Peyer's patch (tissue), 4 donors: Measurements from ENCODE around the gene CDH9. TPM values are rescaled to one million over a fixed set of nuclear protein-coding genes. Genes with fewer than 3 reads are reported as not detected.

Experiments used
- DNase-seq, 3 donors: peaks; one replicate each; pipeline ENCODE4 v3.0.0-alpha.2; 2017 to 2019
- H3K27ac ChIP-seq, 4 donors: fragments of 200-600 bp; sonication (generic); one replicate each; pipeline ENCODE4 v1.5.1; 2016 to 2019
- H3K27me3 ChIP-seq, 2 donors: fragments of 200-600 bp; sonication (generic); one replicate each; pipeline ENCODE4 v1.5.1; 2019
- H3K36me3 ChIP-seq, 3 donors: fragments of 200-600 bp; sonication (generic); one replicate each; pipeline ENCODE4 v1.5.1; 2016 to 2019
- H3K4me1 ChIP-seq, 4 donors: fragments of 200-600 bp; sonication (generic); one replicate each; pipeline ENCODE4 v1.5.1; 2016 to 2019
- H3K4me3 ChIP-seq, 4 donors: fragments of 200-600 bp; sonication (generic); 1 replicate in 3 of 4; 2 replicates in 1 of 4; pipeline ENCODE4 v1.5.1; 2016 to 2019; ENCODE audit warnings: mild to moderate bottlenecking in 1 of 4
- H3K9me3 ChIP-seq, 4 donors: fragments of 200-600 bp; sonication (generic); one replicate each; pipeline ENCODE4 v1.5.1; 2016 to 2019; ENCODE audit warnings: mild to moderate bottlenecking in 1 of 4
- CTCF ChIP-seq, 6 experiments: fragments of 450-650 bp in 4 of 6; fragments of 200-600 bp in 2 of 6; sonication (generic) in 1 of 6; IDR thresholded peaks; one replicate each; pipeline ENCODE4 v1.5.1; 2017 to 2019; ENCODE audit warnings: antibody characterized with exemption in 6 of 6, mild to moderate bottlenecking in 3 of 6, moderate library complexity in 1 of 6
- POLR2A ChIP-seq, 2 donors: fragments of 450-650 bp; IDR thresholded peaks; one replicate each; pipeline ENCODE4 v1.5.1; 2017; ENCODE audit warnings: antibody characterized with exemption in 2 of 2, mild to moderate bottlenecking in 2 of 2, moderate library complexity in 2 of 2
- total RNA-seq, 4 donors: library from RNA; depleted of rRNA; stranded (reverse); fragments of >200 nt; gene quantifications; one replicate each; pipeline ENCODE4 v1.1.0, GENCODE V29; 2016

CDH9 gene, protein sequence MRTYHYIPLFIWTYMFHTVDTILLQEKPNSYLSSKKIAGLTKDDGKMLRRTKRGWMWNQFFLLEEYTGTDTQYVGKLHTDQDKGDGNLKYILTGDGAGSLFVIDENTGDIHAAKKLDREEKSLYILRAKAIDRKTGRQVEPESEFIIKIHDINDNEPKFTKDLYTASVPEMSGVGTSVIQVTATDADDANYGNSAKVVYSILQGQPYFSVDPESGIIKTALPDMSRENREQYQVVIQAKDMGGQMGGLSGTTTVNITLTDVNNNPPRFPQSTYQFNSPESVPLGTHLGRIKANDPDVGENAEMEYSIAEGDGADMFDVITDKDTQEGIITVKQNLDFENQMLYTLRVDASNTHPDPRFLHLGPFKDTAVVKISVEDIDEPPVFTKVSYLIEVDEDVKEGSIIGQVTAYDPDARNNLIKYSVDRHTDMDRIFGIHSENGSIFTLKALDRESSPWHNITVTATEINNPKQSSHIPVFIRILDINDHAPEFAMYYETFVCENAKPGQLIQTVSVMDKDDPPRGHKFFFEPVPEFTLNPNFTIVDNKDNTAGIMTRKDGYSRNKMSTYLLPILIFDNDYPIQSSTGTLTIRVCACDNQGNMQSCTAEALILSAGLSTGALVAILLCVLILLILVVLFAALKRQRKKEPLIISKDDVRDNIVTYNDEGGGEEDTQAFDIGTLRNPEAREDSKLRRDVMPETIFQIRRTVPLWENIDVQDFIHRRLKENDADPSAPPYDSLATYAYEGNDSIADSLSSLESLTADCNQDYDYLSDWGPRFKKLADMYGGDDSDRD
- total RNA-seq = not detected

GRCh38 chr5:27038476-27038875 is at the start of gene CDH9:
Gene CDH9, minus strand, starts transcription at chr5:27038586. Its CDS starts 50,253 bp downstream, at chr5:26988333.
- Histone ChIP-seq H3K9me3 (no peaks in the 10 kb centered on the region), H3K4me1 (no peaks in the 10 kb centered on the region), H3K27me3 (no peaks in the 10 kb centered on the region), H3K36me3 (no peaks in the 10 kb centered on the region), H3K27ac (no peak within 1 kb of the TSS), H3K4me3 (no peak within 1 kb of the TSS)
- TF ChIP-seq CTCF (IDR thresholded peaks at IDR 0.05) (no peak), POLR2A (IDR thresholded peaks at IDR 0.05) (no peak)
- DNase-seq = no peak

- DNase-seq = no peak
- Histone ChIP-seq H3K4me1 (no peaks in the 10 kb centered on the region), H3K4me3 (no peak overlapping the region), H3K27ac (no peak overlapping the region), H3K27me3 (no peaks in the 10 kb centered on the region), H3K36me3 (no peaks in the 10 kb centered on the region), H3K9me3 (no peaks in the 10 kb centered on the region)
- TF ChIP-seq CTCF (IDR thresholded peaks at IDR 0.05) = no peak
- TF ChIP-seq POLR2A (IDR thresholded peaks at IDR 0.05) = no peak
Measured at GRCh38 chr5:27087747-27088146, 49.4 kb upstream of the CDH9 start.

DNA sequence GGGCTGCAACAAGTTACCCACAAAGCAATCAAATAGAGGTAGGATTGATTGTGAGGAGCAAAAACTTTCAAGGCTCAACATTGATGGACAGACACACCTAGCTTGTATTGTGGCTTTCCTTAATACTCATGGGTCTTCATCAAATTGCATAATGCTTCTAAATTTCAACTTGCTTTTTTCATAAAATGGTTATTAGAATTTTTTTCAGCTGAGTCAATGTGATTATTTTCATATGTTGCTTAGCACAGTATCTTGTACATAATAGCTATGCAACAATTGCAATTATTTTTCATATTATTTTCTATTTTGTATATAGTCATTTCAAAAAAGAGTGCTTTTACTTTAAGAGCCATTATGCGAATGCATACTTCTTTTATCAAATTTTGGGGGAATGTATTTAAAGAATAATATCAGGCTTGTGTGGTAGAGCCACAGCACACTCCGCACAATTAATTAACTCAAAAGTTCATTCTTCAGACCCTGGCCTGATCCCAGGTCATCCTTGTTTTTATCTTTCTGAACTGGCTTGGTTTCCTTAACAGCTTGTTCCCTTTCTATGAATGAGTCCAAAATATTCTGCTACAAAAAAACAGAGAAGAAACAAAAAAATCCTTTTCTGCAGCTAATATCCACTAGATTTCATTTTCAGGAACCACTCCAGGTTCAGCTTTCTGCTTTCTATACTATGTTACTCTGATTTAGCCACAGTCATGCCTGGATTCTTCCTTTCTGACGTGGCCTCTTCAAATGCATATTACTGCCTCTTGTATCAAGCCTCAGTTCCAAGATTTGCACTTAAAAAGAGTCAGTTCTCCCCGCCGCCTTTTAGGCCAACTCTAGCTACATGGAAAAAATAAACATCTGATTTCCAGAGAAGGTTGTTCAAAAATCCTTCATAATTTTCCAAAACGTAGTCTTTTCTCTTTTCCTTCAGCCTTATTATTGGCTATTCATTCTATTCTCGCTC is 45.3 kb upstream of the CDH9 start:
- no peaks in the 10 kb centered on the region for H3K4me1 ChIP-seq
- H3K4me3 ChIP-seq = no peak overlapping the region
- H3K36me3 ChIP-seq = no peaks in the 10 kb centered on the region
- H3K27me3 ChIP-seq = no peaks in the 10 kb centered on the region
- no peak overlapping the region for H3K27ac ChIP-seq
- no peaks in the 10 kb centered on the region for H3K9me3 ChIP-seq
- no peak for DNase-seq
- peak in 1 of 6 experiments; percentile 5 for TF ChIP-seq CTCF (IDR thresholded peaks at IDR 0.05)
- TF ChIP-seq POLR2A (IDR thresholded peaks at IDR 0.05) = no peak

DNA sequence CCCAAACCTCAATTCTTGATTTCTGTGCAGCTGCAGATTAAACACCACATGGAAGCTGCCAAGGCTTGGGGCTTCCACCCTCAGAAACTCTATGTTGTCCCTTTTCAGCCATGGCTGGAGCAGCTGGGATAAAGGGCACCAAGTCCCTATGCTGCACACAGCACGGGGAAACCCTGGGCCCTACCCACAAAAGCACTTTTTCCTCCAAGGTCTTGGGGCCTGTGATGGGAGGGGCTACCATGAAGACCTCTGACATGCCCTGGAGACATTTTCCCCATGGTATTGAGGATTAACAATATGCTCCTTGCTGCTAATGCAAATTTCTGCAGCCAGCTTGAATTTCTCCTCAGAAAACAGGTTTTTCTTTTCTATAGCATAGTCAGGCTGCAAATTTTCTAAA is 41.8 kb upstream of the CDH9 start:
- no peaks in the 10 kb centered on the region for H3K4me1 ChIP-seq
- no peaks in the 10 kb centered on the region for H3K27me3 ChIP-seq
- TF ChIP-seq POLR2A (IDR thresholded peaks at IDR 0.05) (no peak), CTCF (IDR thresholded peaks at IDR 0.05) (no peak)
- DNase-seq = no peak
- H3K9me3 ChIP-seq = no peaks in the 10 kb centered on the region
- H3K27ac ChIP-seq = no peak overlapping the region
- no peaks in the 10 kb centered on the region for H3K36me3 ChIP-seq
- no peak overlapping the region for H3K4me3 ChIP-seq

DNA sequence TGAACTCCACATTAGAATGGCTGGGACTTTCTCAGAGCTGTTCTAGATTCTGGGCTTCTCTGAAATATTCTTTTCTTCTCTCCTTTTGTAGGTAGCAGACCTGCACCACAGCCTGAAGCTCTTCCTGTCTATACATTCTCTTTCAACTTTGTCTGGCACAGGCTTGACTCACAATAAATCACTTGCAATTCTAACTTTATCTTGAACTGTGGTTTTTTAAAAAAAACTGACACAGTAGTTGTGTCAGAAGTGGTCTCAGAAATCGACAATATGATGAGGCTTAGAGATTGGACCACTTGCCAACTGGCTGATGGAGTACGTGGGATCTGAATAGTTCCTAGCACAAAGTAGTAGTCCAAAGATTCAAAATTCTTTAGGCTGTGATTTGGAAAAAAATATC is 24.1 kb upstream of the CDH9 start:
- Histone ChIP-seq H3K4me3 (no peak overlapping the region), H3K4me1 (no peaks in the 10 kb centered on the region), H3K36me3 (no peaks in the 10 kb centered on the region), H3K27me3 (no peaks in the 10 kb centered on the region), H3K27ac (no peak overlapping the region), H3K9me3 (no peaks in the 10 kb centered on the region)
- DNase-seq = no peak
- TF ChIP-seq POLR2A (IDR thresholded peaks at IDR 0.05) (no peak), CTCF (IDR thresholded peaks at IDR 0.05) (no peak)
